Heart left ventricle (tissue), 16 donors: Measurements from ENCODE around the gene ASXL1. TPM values are rescaled to one million over a fixed set of nuclear protein-coding genes. Genes with fewer than 3 reads are reported as not detected.

ENCODE experiments used
- ATAC-seq, 4 donors: fragments of 200-7000 bp; cut with Tn5 transposase; one replicate each; pipeline ENCODE4 v1.9.1; 2020 to 2022; ENCODE audit warnings: moderate library complexity in 4 of 4, mild to moderate bottlenecking in 3 of 4, moderate number of reproducible peaks in 1 of 4
- DNase-seq, 5 donors: peaks; one replicate each; pipeline ENCODE4 v3.0.0-alpha.2; 2020
- H3K27ac ChIP-seq, 12 donors: fragments of 200-600 bp; sonication (generic) in 4 of 12; one replicate each; pipeline versions ENCODE4 v1.5.0 to v1.8.0; 2016 to 2022; ENCODE audit warnings: mild to moderate bottlenecking in 2 of 12
- H3K27me3 ChIP-seq, 9 donors: fragments of 200-600 bp; sonication (generic) in 2 of 9; one replicate each; pipeline versions ENCODE4 v1.5.1 to v1.8.0; 2016 to 2022; ENCODE audit warnings: mild to moderate bottlenecking in 3 of 9
- H3K36me3 ChIP-seq, 9 donors: fragments of 200-600 bp; sonication (generic) in 2 of 9; one replicate each; pipeline versions ENCODE4 v1.5.0 to v1.8.0; 2018 to 2022; ENCODE audit warnings: mild to moderate bottlenecking in 2 of 9
- H3K4me1 ChIP-seq, 12 donors: fragments of 200-600 bp; sonication (generic) in 4 of 12; one replicate each; pipeline versions ENCODE4 v1.5.0 to v1.8.0; 2016 to 2022; ENCODE audit warnings: mild to moderate bottlenecking in 3 of 12
- H3K4me3 ChIP-seq, 12 donors: fragments of 200-600 bp; sonication (generic) in 4 of 12; one replicate each; pipeline versions ENCODE4 v1.5.0 to v1.8.0; 2017 to 2022; ENCODE audit warnings: mild to moderate bottlenecking in 9 of 12, moderate library complexity in 4 of 12
- H3K9me3 ChIP-seq, 12 donors: fragments of 200-600 bp; sonication (generic) in 4 of 12; one replicate each; pipeline versions ENCODE4 v1.5.0 to v1.8.0; 2016 to 2022; ENCODE audit warnings: mild to moderate bottlenecking in 1 of 12
- CTCF ChIP-seq, 12 donors: fragments of 200-600 bp; sonication (generic) in 4 of 12; IDR thresholded peaks; one replicate each; pipeline versions ENCODE4 v1.5.0 to v1.8.0; 2018 to 2022; ENCODE audit warnings: antibody characterized with exemption in 12 of 12, mild to moderate bottlenecking in 5 of 12
- POLR2A ChIP-seq, 2 donors: fragments of 450-650 bp; IDR thresholded peaks; one replicate each; pipeline ENCODE4 v1.6.1; 2017; ENCODE audit warnings: antibody characterized with exemption in 2 of 2, mild to moderate bottlenecking in 2 of 2, moderate library complexity in 2 of 2
- WGBS, 4 donors: extraction: QIAGEN DNeasy Blood & Tissue Kit in 2 of 4; methylation state at CpG; one replicate each; pipeline versions ENCODE4 v1.1.5 to v1.1.7; 2013 to 2018; 5-methylcytosine and 5-hydroxymethylcytosine counted together
- intact Hi-C, 10 donors: fragments of 100-400 bp; cut with DNase I; formaldehyde crosslinking; loops; one replicate each; pipeline versions ENCODE4 v1.11.1 to v1.14.2; 2022
- polyA plus RNA-seq, 2 donors: library from polyadenylated mRNA; stranded (reverse); fragments of 200-250 nt; gene quantifications; one replicate each; pipeline ENCODE4 v1.2.3, GENCODE V29; 2013
- total RNA-seq, 9 donors: library from RNA; depleted of rRNA in 2 of 9; stranded (reverse); fragments of >200 nt in 2 of 9; fragmentation: NEBNext Ultra II Directional in 3 of 9; extraction: Animal tissue kit (Norgen Biotek cat#: 25700) in 3 of 9; gene quantifications; one replicate each; pipeline versions ENCODE4 v1.1.0 to v1.2.4, GENCODE V29; 2016 to 2023
- donor health status: ischemic (EF 13 %, LVEDD 7.1; RV severe dilation, severe dysfunction).
- donor health status: healthy with polysubstance abuse.
- donor health status: DM: no; HTN: yes; CAD: no.
- donor health status: DM: no; HTN: no; CAD: no.
- donor health status: ischemic (EF 25% LVEDD 6.9; RV normal size, moderate dysfunction).
- donor health status: ischemic (EF 25% LVEDD 5.7; RV mildly dilated, moderate dysfunction).
- donor health status: healthy.
- donor health status: DM: yes; HTN: yes; CAD: no.
- donor health status: ischemic (EF 35%, LVEDD 5.7; RV mildly dilated, moderate dysfunction).
- donor health status: nonischemic (EF 11% LVEDD 7.7; RV severe dilation, severe dysfunction).
- donor health status: DM: yes; HTN: yes; CAD: no.
- donor health status: PGD.
- donor health status: ischemic (EF 29% LVEDD 5.4; RV normal size, mild dysfunction).
- donor health status: nonischemic (EF 23%, LVEDD 6.1; RV moderate dilation, normal function).

Gene ASXL1
- total and polyA plus RNA-seq, 11 donors: 15.1 to 50.1 (median 26.5) TPM

GRCh38 chr20:32315399-32315798 is 42.7 kb upstream of the ASXL1 start:
- TF ChIP-seq CTCF (IDR thresholded peaks at IDR 0.05) (no peak), POLR2A (IDR thresholded peaks at IDR 0.05) (no peak)
- DNase-seq (no peak), ATAC-seq (no peak)
- no peaks in the 10 kb centered on the region for H3K9me3 ChIP-seq
- peaks cover 0 to 70% (median 58%) of the 10 kb centered on the region in 9 donors for H3K36me3 ChIP-seq
- intact Hi-C loops: no loop called here
- peaks cover 0 to 5% (median 0%) of the 10 kb centered on the region in 12 donors for H3K4me1 ChIP-seq
- H3K27ac ChIP-seq: no peak overlapping the region
- no peaks in the 10 kb centered on the region for H3K27me3 ChIP-seq
- 96 to 98% (median 96%) methylated on average over 3 of the region's 3 CpGs for WGBS, 4 donors
- no peak overlapping the region for H3K4me3 ChIP-seq

DNA sequence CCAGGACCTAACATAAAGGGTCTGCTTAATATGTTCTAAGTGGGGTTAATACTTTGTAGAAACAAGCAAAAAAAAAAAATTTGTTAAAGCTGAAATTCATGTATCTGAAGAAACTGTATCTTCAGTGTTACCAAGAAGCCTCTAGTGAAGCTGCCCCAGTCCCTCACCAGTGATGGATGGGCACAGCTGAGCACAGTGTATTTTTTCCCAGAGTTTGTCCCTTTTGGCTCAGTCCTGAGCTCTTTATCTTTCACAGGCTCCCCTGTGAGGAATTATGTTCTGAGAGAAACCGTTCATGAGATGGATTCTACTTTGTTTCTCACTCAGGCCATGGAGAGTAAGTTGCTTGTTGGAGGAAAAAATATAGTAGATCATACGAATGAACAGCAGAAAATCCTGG is 42.2 kb upstream of the ASXL1 start:
- DNase-seq: no peak
- H3K36me3 ChIP-seq: peaks cover 0 to 65% (median 53%) of the 10 kb centered on the region in 9 donors
- no peaks in the 10 kb centered on the region for H3K9me3 ChIP-seq
- no peak for ATAC-seq
- H3K27me3 ChIP-seq: no peaks in the 10 kb centered on the region
- intact Hi-C loops: no loop called here
- H3K4me1 ChIP-seq: peaks cover 0 to 5% (median 0%) of the 10 kb centered on the region in 12 donors
- no peak overlapping the region for H3K4me3 ChIP-seq
- TF ChIP-seq POLR2A (IDR thresholded peaks at IDR 0.05) (no peak), CTCF (IDR thresholded peaks at IDR 0.05) (no peak)
- no peak overlapping the region for H3K27ac ChIP-seq
- WGBS, 4 donors: 70 to 77% (median 77%) methylated on average over 2 of the region's 2 CpGs

- no peaks in the 10 kb centered on the region for H3K27me3 ChIP-seq
- no peak for DNase-seq
- 84 to 97% (median 92%) methylated on average over 7 of the region's 7 CpGs for WGBS, 4 donors
- TF ChIP-seq CTCF (IDR thresholded peaks at IDR 0.05) (no peak), POLR2A (IDR thresholded peaks at IDR 0.05) (no peak)
- H3K4me1 ChIP-seq: peaks cover 0 to 5% (median 0%) of the 10 kb centered on the region in 12 donors
- H3K4me3 ChIP-seq: no peak overlapping the region
- H3K27ac ChIP-seq: no peak overlapping the region
- intact Hi-C loops: no loop called here
- peaks cover 0 to 62% (median 49%) of the 10 kb centered on the region in 9 donors for H3K36me3 ChIP-seq
- no peak for ATAC-seq
- no peaks in the 10 kb centered on the region for H3K9me3 ChIP-seq
These were observed 41.5 kb upstream of the ASXL1 start for GRCh38 chr20:32316667-32317066.

DNA sequence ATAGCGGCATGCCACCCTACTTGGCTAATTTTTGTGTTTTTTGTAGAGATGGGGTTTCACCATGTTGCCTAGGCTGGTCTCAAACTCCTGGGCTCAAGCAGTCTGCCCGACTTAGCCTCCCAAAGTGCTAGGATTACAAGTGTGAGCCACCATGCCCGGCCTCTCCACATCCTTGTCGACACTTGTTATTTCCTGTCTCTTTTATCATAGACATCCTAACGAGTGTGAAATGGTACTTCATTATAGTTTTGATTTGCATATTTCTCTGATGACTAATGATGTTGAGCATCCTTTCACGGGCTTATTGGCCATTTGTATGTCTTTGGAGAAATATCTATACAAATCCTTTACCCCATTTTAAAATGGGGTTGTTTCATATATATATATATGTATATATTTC is 39.0 kb upstream of the ASXL1 start:
- peaks cover 0 to 50% (median 42%) of the 10 kb centered on the region in 9 donors for H3K36me3 ChIP-seq
- H3K27ac ChIP-seq: no peak overlapping the region
- H3K27me3 ChIP-seq: no peaks in the 10 kb centered on the region
- no peaks in the 10 kb centered on the region for H3K9me3 ChIP-seq
- ATAC-seq: no peak
- intact Hi-C loops: no loop called here
- no peak for TF ChIP-seq CTCF (IDR thresholded peaks at IDR 0.05)
- no peak for TF ChIP-seq POLR2A (IDR thresholded peaks at IDR 0.05)
- 79 to 84% (median 82%) methylated on average over 6 of the region's 6 CpGs for WGBS, 4 donors
- H3K4me3 ChIP-seq: no peak overlapping the region
- DNase-seq: no peak
- H3K4me1 ChIP-seq: peaks cover 0 to 5% (median 0%) of the 10 kb centered on the region in 12 donors
